Kidney tubule cell (primary cell): ENCODE measurements around the gene MXRA8.
A peak's percentile ranks its signal among the peaks of the same experiment; 100 is the strongest.

ENCODE experiments used
- DNase-seq: peaks from one replicate; pipeline ENCODE4 v3.0.0-alpha.2; 2018; ENCODE audit warnings: low spot score

The MXRA8 gene

GRCh38 chr1:1348420-1349255 is 9.7 kb downstream of the MXRA8 start:
- DNase-seq: peak; percentile 54

DNA sequence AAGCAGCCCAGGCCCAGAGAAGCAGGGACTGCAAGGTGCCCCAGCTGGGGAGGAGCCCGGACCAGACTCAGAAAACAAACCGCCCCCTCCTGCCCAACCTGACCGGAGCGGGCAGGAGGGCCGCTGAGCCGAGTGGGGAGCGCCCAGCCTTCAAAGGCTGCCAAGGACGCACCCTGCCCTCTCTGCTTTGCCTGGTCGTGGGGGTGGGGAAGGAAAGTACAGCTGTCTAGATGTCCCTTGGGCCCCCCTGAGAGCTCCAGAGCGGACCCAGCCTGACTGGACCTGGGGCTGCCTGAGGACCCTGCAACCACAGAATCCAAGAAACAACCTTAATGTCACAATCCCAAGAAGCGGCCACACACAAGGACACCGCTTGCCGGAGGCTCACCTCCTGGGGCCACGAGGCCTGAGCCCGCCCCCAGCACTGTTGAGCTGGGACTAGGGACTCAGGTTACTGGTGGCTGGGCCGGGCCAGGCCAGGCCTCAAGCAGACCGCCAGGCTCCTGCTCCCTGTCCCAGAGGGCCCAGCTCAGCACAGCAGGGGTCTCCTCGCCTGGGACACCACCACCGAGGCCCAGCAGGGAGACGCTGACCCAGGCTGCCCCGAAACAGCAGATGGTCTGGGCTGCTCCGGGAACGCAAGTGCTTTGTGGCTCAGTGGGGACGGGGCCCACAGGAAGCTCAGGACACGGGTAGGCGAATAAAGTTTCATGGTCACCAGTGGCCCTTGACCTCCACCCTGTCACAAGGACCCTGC is 10.5 kb downstream of the MXRA8 start:
- peak; percentile 62 for DNase-seq

DNA sequence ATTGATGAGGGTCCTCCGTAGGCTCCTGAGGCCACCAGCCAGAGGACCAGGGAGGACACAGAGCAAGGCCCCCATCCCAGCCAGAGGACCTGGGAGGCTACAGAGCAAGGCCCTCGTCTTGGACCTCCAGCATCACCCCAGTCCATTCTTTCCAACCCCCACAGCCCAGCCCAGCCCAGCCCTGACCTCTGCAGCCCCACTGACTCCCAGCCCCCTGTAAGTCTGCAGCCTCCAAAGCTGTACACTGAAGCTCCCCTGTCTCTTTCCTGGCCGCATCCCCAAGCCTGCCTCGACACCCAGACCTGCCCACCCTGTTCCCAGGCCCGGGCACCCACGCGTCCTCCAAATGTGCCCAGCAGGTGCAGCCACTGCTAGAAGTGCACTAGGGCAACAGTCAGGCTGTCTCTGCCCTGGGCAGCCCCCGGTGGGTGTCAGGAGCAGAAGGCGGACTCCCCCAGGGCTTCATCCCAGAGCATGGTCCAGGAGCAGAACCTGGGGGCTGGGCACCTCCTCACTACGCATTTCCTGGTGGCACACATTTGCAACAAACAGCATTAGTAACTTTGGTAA is 11.2 kb downstream of the MXRA8 start:
- DNase-seq: no peak

DNA sequence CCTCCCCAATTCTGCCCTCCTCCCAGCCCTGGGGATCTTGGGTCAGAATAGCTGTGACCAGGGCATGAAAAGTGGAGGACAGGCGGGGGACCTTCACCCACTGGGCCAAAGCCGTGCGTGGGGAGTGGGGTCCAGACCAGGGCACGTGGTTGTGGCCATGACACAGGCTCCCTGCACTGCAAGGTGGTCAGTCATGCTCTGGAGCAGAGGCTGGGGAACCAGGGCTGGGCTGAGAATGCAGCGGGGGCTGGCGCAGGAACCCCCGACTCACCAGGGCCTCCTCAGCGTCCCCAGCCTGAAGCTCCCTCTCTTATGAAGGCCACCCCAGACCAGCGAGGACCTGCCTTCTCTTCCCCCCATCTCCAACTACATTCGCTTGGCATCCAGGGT is 11.9 kb downstream of the MXRA8 start:
- no peak for DNase-seq

GRCh38 chr1:1345860-1346500 is 12.4 kb downstream of the MXRA8 start:
- DNase-seq: no peak

DNA sequence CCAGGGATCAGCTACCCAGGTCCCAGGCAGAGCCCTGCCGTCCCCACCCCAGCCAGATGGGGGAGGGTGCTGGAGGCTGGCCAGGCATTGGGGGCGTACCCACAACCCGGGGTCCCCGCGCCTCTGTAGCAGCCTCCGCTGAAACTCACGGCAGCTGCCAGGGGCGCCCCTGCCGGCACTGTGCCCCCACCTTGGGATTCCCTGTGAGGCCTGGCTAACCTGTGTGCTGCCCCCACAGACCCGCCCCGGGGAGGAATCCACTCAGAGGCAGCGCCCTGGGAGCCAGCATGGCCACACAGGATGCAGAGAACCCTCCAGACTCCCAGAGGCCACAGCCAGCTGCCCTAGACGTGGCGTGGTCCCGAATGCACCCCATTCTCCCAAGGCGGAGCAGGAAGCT is 13.0 kb downstream of the MXRA8 start:
- no peak for DNase-seq

DNA sequence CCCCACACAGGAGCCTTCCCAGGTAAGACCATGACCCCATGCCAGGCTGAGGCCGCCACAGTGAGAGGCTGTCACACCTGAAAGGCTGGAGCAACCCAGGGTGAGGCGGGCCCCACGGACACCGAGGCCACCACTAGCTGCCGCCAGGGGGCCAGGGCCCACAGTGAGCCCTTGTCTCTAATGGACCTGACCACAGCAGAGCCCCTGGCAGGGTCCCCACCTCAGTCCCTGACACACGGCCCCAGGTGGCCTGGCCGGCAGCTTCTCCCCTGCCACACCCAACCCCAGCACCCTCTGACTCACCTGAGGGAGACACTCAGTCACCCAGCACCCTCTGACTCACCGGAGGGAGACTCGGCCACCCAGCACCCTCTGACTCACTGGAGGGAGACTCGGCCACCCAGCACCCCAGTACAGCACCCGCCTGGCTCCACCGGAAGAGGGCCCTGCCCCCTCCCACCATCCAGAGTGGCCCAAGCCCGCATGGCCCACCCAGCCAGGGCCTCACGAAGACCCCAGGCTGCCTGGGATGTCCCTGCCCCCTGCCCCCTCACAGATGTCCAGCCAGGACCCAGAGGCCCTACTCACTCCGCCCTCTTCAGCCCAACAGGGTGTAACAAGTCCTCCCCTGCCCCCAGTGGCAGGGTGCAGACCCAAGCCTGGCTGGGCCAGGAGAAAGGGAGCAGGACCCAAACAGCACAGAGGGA is 13.5 kb downstream of the MXRA8 start:
- DNase-seq: peak; percentile 95

GRCh38 chr1:1343811-1344421 is 14.4 kb downstream of the MXRA8 start:
- no peak for DNase-seq

- no peak for DNase-seq
Observed at GRCh38 chr1:1342584-1343115, 15.7 kb downstream of the MXRA8 start.

DNA sequence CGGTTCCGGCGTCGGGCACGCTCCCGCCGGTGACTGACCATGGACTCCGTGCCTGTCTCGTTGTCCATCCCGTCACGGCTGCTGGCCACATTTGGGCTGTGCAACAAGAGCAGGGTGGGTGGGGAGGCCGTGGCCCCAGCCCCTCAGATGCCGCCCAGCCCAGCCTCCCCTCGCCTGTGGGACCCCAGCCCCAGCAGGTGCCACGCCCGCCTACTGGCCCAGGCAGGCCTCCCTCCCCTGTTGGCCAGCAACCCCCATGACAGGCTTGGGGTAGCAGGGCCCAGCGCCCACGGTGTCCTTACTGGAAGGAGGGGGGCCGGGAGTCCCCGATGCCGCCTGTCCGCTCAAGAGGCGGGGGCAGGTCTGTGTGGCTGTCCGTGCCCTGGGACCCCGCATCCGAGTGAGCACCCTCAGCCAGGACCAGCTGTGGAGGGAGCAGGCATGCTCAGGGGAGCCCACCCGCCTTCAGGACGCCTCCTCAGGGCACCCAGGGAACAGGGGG is 16.2 kb downstream of the MXRA8 start:
- DNase-seq: no peak

DNA sequence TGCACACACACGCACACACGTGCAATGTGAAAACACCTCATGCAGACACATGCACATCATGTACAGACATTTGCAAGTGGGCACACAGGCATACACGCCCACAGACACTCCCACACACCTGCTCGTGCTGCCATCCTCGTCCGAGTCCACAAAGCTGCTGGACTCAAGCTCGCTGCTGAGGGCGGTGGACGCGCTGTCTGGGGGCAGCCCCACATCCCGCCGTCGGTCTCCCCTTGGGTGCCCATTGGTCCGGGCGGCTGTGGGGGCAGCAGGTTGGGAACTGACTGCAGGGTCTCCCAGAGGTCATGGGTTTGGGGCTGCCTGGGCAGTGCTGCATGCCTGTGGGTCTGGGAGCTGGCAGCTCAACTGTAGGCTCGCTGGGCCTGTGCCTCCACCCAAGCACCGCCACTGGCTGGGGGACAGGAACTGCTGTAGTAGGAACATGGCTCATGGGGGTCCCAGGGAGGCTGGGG is 16.8 kb downstream of the MXRA8 start:
- no peak for DNase-seq

DNA sequence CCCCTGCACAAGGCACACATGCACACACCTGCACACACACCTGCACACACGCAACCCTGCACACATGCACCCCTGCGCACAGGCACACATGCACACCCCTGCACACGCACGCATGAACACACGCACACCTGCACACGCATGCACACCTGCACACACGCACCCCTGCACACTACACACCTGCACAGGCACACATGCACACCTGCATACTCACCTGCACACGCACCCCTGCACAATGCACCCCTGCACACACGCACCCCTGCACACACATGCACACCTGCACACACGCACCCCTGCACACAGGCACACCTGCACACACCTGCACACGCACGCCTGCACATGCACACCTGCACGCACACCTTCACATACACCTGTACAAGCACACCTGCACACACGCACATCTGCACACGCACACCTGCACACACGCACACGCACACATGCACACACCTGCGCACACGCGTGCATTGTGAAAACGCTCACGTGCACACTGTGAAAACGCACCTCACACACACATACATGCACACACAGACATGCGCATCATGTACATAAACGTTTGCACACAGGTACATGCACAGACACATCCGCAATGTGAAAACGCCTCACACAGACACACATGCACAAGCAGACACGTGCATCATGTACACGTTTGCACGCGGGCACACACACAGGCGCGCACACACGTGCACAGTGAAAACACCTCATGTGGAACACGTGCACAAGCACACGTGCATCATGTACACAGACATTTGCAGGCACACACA is 17.4 kb downstream of the MXRA8 start:
- DNase-seq: no peak

GRCh38 chr1:1340185-1340584 is 18.2 kb downstream of the MXRA8 start:
- no peak for DNase-seq

DNA sequence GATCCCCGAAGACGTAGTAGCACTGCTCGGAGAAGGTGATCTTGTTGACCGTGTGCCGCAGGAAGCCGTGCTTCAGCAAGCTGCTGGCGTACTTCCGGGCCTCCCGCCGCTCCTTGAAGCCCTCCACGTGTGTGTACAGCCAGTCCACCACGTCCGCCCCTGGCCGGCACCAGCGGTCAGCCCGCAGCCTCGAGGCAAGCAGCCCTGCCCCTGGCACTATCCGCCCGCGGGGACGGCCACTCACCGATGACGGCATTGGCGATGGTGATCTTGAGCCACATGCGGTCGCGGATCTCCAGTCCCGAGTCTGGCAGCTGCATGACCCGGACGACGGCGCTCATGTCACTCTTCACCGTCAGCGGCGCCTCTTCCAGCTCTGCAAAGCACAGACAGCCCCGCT is 20.1 kb downstream of the MXRA8 start:
- no peak for DNase-seq

DNA sequence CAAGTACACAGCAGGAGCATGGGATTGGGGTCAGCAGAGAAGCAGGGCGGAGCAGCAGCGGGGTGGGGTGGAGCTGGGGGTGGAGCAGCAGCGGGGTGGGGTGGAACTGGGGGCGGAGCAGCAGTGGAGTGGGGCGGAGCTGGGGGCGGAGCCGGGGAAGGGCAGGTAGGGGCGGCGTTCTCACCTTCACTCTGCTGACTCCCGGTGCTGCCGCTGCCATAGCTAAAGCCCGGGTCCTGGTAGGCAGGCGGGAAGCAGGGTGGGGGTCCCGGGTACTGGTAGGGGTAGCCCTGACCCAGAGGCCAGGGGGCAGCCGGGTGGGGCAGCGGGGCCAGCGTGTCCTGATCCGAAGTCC is 20.6 kb downstream of the MXRA8 start:
- no peak for DNase-seq

DNA sequence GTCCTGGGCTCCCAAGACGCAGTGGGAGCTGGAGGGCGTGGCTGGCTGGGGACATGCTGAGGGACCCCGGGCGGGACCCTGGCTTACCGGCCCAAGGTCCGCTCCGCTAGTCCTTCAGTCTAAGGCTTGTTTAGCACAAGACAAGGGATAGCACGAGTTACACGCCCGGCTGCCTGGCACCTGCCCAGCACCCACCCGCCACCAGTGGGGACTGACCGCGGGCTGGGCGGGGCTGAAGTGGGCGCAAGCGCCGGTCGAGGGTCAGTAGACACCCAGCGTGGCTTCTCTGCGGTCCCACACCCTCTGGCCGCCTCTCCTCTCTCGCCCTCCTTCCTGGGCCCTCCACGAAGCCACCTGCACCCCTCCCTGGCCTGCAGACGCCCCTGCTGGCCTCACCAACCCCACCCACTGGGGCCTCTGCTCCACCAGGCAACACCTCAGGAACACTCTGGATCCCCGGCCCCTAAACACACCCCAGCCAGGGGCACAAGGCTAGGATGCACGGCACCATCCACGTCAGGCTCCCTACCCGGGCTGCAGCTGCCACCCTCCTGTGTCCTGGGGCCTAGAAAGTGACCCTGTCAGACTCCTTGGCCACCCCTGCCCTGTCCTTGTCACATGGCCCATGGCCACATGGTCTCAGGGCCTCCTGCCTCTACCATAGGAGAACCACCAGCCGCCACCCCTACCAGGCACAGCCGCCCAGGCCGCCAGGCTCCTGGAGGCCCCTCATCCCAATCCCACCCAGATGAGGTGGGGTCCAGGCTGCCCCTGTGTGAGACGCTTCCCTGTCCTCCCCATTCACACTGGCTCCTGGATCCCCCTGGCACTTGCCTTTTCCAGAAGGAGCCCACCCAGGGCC is 21.2 kb downstream of the MXRA8 start:
- DNase-seq: no peak

DNA sequence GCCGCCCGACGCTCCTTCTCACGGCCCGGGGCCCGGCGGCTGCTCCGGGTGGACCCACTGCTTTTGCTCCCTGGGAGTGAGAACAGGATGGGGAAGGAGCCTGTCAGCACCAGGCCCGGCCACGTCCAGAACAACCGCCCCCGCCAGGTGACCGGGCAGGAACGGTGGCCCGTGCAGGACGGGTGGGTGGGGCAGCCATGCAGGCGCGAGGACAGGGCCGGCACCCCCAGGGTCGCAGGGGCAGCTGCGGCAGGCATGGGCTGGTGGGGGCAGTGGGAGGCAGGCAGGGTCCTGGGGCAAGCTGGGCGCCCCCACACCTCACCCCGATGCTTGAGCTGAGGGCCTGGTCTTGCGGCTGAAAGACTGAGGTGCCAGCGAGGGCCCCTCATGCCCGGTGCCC is 21.9 kb downstream of the MXRA8 start:
- DNase-seq: no peak

GRCh38 chr1:1335792-1336248 is 22.5 kb downstream of the MXRA8 start:
- no peak for DNase-seq

GRCh38 chr1:1335283-1335682 is 23.1 kb downstream of the MXRA8 start:
- DNase-seq: no peak
